HepG2 (cell line): ENCODE data around the gene POFUT1. TPM values are rescaled to one million over a fixed set of nuclear protein-coding genes. Genes with fewer than 3 reads are reported as not detected.

Source experiments
- GATAD1 ChIP-seq: IDR thresholded peaks from 2 replicates; pipeline ENCODE4 v1.6.1; 2016; ENCODE audit warnings: missing genetic modification reagents, missing compliant biosample characterization
- HNRNPK ChIP-seq: fragments of 200-400 bp; formaldehyde crosslinking; IDR thresholded peaks from 2 replicates; pipeline ENCODE4 v1.6.1; 2018; ENCODE audit warnings: low read length, low read depth, moderate library complexity, mild to moderate bottlenecking; ENCODE audit not compliant: poor library complexity, severe bottlenecking
- KIAA2018 ChIP-seq: sonication (generic); formaldehyde crosslinking; IDR thresholded peaks from 2 replicates; pipeline ENCODE4 v1.5.0; 2020; ENCODE audit warnings: mild to moderate bottlenecking, missing genetic modification reagents, borderline replicate concordance
- POLR2AphosphoS2 ChIP-seq: IDR thresholded peaks from 2 replicates; pipeline ENCODE4 v1.6.1; 2011; ENCODE audit warnings: low read depth, low read length, improper control_type of control experiment
- RAD51 ChIP-seq: fragments of 450-650 bp; IDR thresholded peaks from 2 replicates; pipeline ENCODE4 v1.6.1; 2016; ENCODE audit warnings: borderline replicate concordance
- RXRB ChIP-seq: IDR thresholded peaks from 2 replicates; pipeline ENCODE4 v1.6.1; 2016; ENCODE audit warnings: borderline replicate concordance, missing genetic modification reagents, missing compliant biosample characterization
- SP4 ChIP-seq: sonication (generic); formaldehyde crosslinking; IDR thresholded peaks from 2 replicates; pipeline ENCODE4 v1.8.1; 2023; ENCODE audit warnings: mild to moderate bottlenecking, missing genetic modification reagents
- ZBTB20 ChIP-seq: sonication (generic); formaldehyde crosslinking; IDR thresholded peaks from 2 replicates; pipeline ENCODE4 v1.8.1; 2023; ENCODE audit warnings: missing genetic modification reagents, low read depth, mild to moderate bottlenecking, borderline replicate concordance
- ZFP36L2 ChIP-seq: sonication (generic); formaldehyde crosslinking; IDR thresholded peaks from 2 replicates; pipeline ENCODE4 v1.4.0; 2020; ENCODE audit warnings: missing genetic modification reagents
- ZFP37 ChIP-seq: sonication (generic); formaldehyde crosslinking; IDR thresholded peaks from 2 replicates; pipeline ENCODE4 v1.4.0; 2020; ENCODE audit warnings: missing genetic modification reagents, borderline replicate concordance
- ZNF292 ChIP-seq: sonication (generic); formaldehyde crosslinking; IDR thresholded peaks from 2 replicates; pipeline ENCODE4 v1.8.1; 2022; ENCODE audit warnings: mild to moderate bottlenecking, low read depth, missing genetic modification reagents, borderline replicate concordance
- ZNF333 ChIP-seq: sonication (generic); formaldehyde crosslinking; IDR thresholded peaks from 2 replicates; pipeline ENCODE4 v1.4.0; 2020; ENCODE audit warnings: mild to moderate bottlenecking, missing genetic modification reagents, borderline replicate concordance
- polyA plus RNA-seq, 8 experiments: library from polyadenylated mRNA; depleted of rRNA in 3 of 8; stranded (reverse) in 7 of 8; unstranded in 1 of 8; fragments of >200 nt; fragmentation: Illumina TruSeq in 4 of 8; extraction: Trizol in 4 of 8; gene quantifications; 2 replicates each; pipeline versions ENCODE4 v1.2.1 to v1.2.3, GENCODE V29; 2011 to 2016; ENCODE audit warnings: low read depth in 4 of 8, missing spikeins in 1 of 8, mixed read lengths in 1 of 8; ENCODE audit not compliant: insufficient read depth in 1 of 8
- total RNA-seq, 5 experiments: library from RNA; depleted of rRNA; stranded (reverse); fragments of >200 nt; fragmentation: Illumina TruSeq; extraction: Trizol; gene quantifications; 2 replicates each; pipeline ENCODE4 v1.2.3, GENCODE V29; 2016; ENCODE audit warnings: low read depth in 1 of 5
- TF ChIP-seq, protein P1 (sequence below): sonication (generic); formaldehyde crosslinking; IDR thresholded peaks from 2 replicates; pipeline ENCODE4 v1.5.0; 2020; ENCODE audit warnings: missing genetic modification reagents
- TF ChIP-seq, protein P2 (sequence below): sonication (generic); formaldehyde crosslinking; IDR thresholded peaks from 2 replicates; pipeline ENCODE4 v1.4.0; 2020; ENCODE audit warnings: mild to moderate bottlenecking, missing genetic modification reagents
- TF ChIP-seq, protein P3 (sequence below): sonication (generic); formaldehyde crosslinking; IDR thresholded peaks from 2 replicates; pipeline ENCODE4 v1.5.0; 2020; ENCODE audit warnings: mild to moderate bottlenecking, missing genetic modification reagents, moderate library complexity
- TF ChIP-seq, protein P4 (sequence below): IDR thresholded peaks from 2 replicates; pipeline ENCODE4 v1.6.1; 2018; ENCODE audit warnings: missing genetic modification reagents

The POFUT1 gene
- total and polyA plus RNA-seq, 2 of the 13 experiments (the other 11 are each of a cell fraction or from before 2014, with no cell fraction given), result 35.5 to 58.3 TPM

- TF ChIP-seq KIAA2018 (CRISPR knock-in tag) (no peak), ZFP36L2 (no peak), ZNF292 (CRISPR knock-in tag) (peak; percentile 69), POLR2AphosphoS2 (no peak), ZFP37 (CRISPR knock-in tag) (no peak), GATAD1 (CRISPR knock-in tag) (peak; percentile 16; the same call in 1 of the 2 replicates), ZNF333 (CRISPR knock-in tag) (no peak), ZBTB20 (CRISPR knock-in tag) (no peak), HNRNPK (no peak), SP4 (CRISPR knock-in tag) (no peak), RXRB (CRISPR knock-in tag) (peak; percentile 62), RAD51 (no peak)
- TF ChIP-seq, protein P1, sequence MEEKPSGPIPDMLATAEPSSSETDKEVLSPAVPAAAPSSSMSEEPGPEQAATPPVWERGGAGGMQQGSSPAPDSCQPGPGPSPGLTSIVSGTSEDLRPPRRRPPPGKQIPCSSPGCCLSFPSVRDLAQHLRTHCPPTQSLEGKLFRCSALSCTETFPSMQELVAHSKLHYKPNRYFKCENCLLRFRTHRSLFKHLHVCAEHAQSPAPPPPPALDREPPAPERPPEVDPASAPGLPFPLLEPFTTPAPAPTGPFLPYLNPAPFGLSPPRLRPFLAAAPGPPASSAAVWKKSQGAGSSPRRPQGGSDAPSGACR (CRISPR knock-in tag), result 0 out of 2 replicates have a peak, but pooled peaks have one; percentile 81
- TF ChIP-seq, protein P2, sequence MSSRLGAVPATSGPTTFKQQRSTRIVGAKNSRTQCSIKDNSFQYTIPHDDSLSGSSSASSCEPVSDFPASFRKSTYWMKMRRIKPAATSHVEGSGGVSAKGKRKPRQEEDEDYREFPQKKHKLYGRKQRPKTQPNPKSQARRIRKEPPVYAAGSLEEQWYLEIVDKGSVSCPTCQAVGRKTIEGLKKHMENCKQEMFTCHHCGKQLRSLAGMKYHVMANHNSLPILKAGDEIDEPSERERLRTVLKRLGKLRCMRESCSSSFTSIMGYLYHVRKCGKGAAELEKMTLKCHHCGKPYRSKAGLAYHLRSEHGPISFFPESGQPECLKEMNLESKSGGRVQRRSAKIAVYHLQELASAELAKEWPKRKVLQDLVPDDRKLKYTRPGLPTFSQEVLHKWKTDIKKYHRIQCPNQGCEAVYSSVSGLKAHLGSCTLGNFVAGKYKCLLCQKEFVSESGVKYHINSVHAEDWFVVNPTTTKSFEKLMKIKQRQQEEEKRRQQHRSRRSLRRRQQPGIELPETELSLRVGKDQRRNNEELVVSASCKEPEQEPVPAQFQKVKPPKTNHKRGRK (CRISPR knock-in tag), result no peak
- TF ChIP-seq, protein P3, sequence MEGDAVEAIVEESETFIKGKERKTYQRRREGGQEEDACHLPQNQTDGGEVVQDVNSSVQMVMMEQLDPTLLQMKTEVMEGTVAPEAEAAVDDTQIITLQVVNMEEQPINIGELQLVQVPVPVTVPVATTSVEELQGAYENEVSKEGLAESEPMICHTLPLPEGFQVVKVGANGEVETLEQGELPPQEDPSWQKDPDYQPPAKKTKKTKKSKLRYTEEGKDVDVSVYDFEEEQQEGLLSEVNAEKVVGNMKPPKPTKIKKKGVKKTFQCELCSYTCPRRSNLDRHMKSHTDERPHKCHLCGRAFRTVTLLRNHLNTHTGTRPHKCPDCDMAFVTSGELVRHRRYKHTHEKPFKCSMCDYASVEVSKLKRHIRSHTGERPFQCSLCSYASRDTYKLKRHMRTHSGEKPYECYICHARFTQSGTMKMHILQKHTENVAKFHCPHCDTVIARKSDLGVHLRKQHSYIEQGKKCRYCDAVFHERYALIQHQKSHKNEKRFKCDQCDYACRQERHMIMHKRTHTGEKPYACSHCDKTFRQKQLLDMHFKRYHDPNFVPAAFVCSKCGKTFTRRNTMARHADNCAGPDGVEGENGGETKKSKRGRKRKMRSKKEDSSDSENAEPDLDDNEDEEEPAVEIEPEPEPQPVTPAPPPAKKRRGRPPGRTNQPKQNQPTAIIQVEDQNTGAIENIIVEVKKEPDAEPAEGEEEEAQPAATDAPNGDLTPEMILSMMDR, result no peak
- TF ChIP-seq, protein P4, sequence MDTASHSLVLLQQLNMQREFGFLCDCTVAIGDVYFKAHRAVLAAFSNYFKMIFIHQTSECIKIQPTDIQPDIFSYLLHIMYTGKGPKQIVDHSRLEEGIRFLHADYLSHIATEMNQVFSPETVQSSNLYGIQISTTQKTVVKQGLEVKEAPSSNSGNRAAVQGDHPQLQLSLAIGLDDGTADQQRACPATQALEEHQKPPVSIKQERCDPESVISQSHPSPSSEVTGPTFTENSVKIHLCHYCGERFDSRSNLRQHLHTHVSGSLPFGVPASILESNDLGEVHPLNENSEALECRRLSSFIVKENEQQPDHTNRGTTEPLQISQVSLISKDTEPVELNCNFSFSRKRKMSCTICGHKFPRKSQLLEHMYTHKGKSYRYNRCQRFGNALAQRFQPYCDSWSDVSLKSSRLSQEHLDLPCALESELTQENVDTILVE (CRISPR knock-in tag), result no peak
These were observed 55.8 kb downstream of the POFUT1 start (continued) for GRCh38 chr20:32263398-32263954.
